Activated CD8-positive, alpha-beta memory T cell treated with anti-CD3 and anti-CD28 coated beads for 24 hours (primary cell): ENCODE results near the gene CCDC184.
"Not testable (repeated sequence)": the region's sequence is repeated elsewhere in the genome, so short reads cannot be mapped to it uniquely, and the experiment has no call there.

Experiments used
- DNase-seq: peaks from one replicate; pipeline ENCODE4 v3.0.0-alpha.2; 2020

Gene CCDC184

DNA sequence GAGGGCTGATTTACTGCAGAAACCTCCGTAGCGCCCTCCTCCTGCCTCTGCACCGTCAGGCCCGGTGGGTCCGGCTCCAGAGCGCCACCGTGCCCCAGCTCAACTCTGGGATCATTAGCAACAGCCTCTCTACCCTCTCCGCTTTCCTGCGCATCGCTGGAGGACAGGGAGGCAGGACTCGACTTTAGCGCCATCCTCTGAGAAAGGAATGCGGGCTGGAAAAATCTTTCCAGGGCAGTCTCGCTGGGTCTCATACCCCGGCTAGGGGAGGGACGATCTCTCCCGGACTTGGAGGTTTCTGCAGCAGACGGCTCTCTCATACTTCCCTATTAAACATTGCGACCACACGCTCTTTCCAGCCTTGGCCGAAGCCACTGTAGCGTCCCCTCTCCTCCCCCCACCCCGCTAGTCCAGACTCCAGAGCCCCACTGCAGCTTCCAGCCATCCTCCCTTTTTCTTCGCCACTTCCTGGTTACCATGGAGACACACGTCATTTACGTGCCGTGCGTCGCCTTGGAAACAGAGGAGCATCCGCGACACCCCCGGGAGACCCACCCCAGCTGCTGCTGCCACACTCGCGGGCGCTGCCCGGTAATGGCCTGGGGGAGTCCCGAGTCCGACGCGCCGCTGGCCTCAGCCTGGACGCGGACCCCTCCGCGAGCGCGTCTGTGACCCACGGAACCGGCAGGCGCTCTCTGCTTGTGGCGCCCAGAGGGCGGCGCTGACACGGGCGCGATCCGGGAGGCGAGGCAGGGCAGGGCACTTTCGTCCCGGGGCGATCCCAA is at the start of gene CCDC184:
CCDC184 (plus strand) TSS at position 554 of the 785 bp plus-strand sequence. CDS start 479 bp downstream, outside the sequence.
- DNase-seq, result peak; percentile 89

DNA sequence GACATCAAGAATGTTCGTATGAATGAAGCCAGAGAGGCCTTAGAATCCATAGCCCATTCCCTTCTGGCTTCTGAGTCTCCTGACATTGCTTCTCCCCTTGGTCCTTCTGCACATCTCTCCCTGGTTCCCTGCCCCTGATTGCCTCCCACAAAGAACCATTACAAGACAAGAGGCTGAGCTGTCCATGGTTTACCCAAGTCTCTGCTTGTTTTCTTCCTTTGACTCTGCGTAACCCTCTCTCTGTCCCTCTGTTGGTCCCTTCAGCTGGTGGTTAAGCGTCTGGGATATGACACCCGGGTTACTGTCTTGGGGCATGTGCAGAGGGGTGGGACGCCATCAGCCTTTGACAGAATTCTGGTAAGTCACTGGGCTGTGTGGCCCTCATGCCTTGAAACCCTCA is 48.4 kb upstream of the CCDC184 start:
- no peak for DNase-seq

DNA sequence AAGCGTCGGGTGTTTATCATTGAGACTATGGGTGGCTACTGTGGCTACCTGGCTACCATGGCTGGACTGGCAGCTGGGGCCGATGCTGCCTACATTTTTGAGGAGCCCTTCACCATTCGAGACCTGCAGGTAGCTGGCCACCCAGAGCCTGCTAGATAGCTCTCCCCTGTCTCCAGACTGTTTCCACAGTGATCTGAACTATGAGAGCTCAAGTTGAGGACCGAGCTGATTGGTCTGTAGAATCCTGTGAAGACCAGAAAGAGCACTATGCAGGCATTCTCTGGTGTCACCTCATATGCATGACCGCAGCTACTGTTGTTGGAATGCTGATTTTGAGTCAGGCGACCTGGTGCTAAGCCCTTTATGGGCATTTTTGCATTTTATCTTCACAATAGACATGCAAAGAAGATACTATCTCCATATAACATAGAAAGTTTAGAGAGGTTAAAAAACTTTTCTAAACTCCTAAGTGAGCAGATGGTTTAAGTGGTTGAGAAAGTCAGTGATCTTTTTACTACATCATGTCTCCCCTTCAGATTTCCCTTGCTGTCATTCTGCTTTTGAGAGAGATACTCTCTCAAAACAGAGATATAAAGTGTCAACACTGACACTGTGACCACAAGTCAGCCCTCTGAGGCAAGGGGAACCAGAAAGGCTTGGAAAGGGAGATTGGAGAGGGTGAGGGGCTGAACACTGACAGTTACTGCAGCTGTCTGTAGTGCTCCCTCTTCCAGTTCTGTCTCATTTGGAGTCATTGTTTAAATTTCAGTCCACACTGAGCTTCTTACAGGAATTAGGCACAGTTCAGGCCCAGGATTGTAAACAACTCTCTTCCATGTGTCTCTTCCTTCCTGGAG is 40.4 kb upstream of the CCDC184 start:
- no peak for DNase-seq

DNA sequence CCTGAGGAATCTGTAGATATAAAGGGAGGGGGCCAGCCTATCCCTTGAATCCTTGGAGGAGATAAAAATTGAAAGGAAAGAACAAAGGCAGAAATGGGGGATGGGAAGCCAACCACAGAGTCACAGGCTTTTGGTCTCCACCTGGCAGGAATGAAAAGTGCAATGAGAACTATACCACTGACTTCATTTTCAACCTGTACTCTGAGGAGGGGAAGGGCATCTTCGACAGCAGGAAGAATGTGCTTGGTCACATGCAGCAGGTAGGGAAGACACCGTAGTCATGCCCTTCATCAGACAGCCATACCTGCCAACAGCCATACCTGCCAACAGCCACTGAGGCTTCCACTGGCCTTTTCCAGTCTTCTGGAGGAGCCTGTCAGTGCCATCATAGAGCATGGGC is 39.5 kb upstream of the CCDC184 start:
- no peak for DNase-seq

DNA sequence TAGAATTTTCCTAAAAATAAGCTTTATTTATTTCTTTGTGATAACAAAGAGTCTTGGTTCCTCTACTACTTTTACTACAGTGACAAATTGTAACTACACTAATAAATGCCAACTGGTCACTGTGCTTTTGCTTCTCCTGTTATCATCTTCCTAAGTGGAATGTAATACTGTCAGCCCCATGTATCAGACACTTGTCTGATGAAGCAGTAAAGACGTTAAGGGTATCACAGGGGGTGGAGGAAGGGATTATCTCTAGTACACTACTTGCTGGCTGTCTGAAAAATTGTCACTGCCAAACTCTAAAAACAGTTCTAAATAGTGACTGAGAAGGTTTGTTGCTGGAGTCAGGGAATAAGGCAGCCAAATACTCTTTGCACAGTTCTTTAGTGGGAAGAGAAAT is 37.5 kb upstream of the CCDC184 start:
- DNase-seq, result no peak

DNA sequence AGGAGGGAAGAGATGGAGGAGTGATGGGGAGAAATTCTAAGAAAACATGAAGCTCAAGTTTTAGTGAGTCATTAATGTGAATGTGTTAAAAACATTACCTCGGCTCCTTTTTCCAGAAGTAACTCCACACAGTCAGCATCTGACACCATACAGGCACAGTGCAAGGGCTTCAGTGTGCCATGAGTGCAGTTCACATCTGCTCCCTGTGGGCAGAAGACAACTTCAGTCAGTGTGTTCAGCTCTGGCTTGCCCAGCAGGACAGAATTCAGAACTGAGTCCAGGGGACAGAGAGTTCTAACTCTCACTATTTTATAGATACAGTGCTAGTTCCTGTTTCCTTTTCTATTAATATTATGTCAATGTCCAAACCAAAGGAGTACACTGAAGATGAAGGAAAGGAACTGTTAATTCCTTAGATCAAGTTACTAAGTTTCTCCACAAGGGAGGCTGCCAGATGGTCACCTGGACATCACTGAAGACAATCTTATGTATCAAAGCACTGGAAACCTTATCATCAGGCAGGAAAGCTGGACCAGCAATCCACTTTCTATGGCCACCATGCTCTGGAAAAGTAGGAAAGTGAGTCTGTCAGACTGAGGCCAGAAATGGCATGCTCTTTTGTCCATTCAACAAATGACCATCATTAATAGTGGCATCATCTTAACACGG is 32.2 kb upstream of the CCDC184 start:
- no peak for DNase-seq

DNA sequence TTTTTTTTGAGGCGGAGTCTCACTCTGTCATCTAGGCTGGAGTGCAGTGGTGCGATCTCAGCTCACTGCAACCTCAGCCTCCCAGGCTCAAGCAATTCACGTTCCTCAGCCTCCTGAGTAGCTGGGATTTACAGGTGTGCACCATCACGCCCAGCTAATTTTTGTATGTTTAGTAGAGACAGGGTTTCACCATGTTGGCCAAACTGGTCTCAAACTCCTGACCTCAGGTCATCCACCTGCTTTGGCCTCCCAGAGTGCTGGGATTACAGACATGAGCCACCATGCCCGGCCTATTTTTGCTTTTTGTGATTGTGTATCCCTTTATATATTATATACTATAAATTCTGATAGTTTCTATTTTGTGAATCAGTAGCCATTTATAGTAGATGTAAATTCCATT is 27.7 kb upstream of the CCDC184 start:
- DNase-seq, result not testable (repeated sequence)

DNA sequence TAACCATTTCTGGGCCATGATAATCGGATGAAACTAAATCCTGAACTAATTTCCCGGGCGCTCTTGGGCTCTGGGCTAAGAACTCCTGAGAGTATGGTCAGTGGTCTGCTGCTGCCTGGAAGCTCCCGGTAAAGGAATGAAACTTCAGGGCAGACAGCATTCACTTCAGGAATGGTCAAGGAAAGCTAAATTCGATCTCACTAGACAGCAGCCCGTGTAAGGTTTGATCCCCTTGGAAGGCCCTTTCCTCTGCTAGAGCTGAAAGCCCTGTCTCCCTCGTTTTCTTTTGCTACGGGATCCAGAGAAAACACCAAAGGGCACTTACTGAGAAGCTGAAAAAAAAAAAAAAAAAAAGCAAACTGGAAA is 26.8 kb upstream of the CCDC184 start:
- DNase-seq, result no peak

DNA sequence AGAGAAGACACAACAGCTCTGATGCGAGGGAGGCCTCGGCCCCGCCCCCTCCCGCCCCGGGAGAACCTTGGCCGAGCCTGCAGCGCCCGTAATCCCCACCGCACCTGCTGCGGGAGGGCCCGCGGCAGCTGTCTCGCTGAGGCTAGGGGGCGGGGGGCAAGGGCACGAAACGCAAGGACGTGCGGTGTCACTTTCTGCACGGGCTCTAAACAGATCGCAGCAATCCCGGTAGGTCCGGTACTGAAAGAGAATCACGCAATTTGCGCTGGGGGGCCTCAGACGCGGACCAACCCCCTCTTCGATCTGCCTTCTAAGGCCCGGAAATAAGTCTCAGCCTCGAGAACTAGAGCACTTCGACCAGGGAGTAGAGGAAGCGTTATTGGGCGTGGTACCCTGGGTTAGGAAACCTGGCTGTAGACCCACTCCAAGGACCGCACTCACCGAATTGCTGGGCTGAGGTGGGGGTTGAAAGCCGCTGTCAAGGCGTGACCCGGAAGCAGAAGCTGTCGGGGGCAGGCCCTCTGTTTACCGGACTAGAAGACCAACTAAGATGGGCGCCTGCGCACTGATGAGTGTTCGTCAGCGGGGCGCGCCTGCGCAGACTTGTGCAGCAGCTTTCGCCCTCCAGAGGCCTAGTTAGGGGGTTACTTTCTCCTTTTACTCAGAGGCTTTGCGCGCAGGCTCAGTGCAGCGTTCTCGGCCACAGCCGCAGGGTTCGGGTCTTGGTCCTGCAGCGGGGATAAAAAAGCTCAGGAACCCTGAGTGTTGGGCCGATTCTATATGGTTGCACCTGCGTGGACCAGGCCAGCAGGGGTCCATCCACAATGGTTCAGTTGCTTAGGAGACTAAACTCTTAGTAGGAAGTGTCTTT is 26.2 kb upstream of the CCDC184 start, which contains the start of gene ASB8:
ASB8 (minus strand) TSS at position 498 of the 871 bp plus-strand sequence. CDS start 4,019 bp downstream, outside the sequence.
- peak; percentile 99 for DNase-seq

DNA sequence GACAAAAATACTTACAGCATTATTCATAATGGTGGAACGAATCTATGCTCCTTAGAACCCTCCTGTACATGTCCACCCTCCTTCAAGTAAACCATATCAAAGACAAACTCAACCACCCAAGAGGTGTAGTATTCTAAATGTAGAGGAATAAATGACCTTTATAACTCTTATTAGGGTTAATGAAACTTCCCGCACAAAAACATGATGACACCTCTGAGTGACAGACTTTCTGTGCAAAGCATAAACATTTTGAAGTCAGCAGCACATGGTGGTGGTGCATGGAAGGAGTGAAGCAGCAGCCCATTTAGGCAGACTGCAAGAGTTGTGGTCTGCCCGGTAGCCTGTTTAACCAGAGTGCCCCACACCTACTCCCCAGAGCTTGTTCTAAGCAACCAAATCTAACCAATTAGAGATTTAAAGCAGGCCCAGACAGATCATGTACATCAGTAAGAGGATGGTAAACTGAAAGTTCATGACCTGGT is 25.5 kb upstream of the CCDC184 start:
- peak; percentile 64 for DNase-seq

DNA sequence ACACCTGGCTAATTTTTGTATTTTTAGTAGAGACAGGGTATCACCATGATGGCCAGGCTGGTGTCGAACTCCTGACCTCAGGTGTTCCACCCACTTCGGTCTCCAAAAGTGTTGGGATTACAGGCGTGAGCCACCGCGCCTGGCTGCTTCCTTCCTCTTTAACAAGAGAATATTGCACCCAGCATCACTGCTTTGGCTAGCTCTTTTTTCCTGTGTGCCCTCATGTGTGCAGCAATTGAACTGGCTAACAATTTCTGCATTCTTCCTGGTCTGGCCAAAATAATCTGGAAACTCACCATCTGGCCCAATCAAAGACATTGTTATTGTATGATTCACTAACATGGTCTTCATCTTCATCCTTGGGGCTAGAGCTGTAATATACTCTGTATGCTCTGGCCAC is 23.4 kb upstream of the CCDC184 start:
- DNase-seq, result no peak

DNA sequence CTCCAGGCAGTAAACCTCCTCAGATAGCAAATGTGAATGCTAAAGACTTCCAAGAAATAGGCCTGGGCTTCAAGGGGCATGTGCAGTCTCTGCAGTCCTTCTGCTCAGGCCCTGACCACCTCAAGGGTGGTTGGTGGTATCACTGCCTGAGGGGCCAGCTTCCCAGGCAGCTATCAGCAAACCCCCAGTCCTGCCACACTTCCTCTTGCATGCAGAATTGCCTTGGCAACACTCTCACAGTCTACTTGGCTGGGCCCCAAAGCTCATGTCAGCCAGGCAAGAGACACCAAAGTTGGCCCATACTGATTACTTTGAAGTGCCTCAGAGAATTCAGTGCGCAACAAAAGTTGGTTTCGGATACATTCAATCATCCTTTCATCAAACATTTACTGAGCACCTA is 22.6 kb upstream of the CCDC184 start:
- DNase-seq, result no peak

DNA sequence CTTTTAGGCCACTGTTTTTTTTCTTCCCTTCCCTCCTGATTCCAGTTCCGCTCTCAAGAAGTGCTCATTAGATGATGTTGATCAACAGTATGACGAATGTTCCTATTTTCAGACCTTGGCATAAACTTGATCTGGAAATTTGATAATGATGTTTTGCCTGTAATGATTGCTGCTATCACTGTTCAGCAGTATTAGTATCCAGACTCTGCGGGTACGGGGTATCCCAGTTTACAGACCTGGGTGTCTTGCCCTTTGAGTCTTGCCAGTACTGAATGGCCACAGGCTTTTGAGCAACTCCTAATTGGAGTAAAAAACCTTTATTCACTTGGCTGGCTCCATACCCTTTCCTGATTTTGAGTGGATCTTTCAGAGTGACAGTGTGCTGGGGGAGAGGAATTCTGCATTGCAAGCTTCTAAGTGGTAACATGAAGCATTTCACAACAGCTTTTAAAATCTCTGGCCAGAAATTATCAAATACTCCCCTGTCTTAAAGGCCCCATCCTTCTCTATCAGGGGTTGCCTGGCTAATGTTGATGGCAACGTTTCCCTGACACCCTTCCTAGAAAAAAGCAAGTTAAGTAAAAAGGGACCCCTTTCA is 20.2 kb upstream of the CCDC184 start:
- DNase-seq, result no peak

DNA sequence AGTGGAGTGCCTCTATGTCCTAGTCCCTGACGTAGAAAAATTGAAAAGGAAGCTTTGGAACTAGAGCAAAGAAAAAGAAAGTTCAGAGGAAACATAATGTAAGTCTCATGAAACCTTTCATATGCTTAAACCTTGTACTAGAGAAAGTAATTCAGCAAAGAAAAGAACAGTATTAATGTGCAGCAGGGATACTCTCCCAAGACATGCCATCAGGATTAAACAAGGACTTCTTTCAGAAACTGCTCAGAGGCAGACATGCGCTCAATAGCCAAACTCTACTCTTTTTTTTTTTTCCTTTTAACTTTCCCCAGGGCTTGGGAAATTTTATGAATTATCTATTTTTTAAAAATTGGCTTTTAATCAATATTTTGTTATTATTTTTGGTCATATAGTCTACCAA is 19.0 kb upstream of the CCDC184 start:
- no peak for DNase-seq

DNA sequence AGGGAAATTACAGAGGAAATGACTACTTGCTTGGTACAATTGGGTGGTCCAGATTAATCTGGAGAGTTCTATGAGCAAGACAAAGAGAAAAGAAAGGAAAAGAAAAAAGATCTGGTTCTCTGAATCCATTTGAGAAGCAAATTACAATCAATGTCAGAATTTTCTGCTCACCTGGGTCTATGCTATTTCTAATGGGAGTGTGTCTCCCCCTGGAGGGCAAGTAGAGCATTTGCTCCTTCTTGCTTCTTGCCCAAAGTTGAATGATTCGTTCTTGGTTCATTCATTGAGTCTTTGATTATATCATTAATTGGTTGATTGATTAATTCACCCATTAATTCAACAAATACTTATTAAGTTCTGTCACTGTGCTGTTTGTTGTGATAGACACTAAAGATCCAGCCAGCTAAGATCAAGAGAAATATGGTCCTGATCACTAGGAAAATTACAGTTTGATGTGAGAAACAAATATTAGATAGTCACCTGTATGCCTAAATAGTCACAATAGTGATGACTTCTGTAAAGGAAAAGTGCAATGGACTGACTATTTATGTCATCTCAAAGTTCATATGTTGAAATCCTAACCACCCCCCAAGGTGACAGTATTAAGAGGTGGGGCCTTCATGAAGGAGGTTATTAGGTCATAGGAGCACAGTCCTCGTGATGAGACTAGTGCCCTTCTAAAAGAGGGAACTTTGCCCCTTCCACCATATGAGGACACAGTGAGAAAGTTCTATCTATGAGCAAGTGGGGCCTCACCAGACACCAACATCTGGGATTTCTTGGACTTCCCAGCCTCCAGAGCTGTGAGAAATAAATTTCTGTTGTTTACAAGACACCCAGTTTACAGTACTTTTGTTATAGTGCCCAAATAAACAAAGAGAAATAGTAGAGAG is 18.1 kb upstream of the CCDC184 start:
- peak; percentile 54 for DNase-seq

DNA sequence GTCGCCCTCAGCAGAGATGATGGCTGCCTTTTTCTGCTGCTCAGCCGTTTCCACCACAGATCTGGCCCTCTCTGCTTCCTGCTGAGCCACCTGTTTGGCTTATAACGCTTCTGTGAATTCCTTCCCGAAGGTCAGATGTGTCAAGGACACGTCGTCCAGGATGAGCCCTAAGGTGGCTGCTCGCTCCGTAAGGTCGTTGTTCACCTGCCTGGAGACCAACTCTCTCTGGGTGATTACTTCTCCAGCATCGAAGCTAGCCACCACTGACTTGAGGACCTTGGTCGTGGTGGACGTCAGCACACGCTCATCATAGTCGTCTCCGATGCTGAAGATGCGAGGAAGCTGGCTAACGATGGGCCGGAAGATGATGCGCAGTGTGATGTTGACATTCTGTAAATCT is 14.4 kb upstream of the CCDC184 start:
- DNase-seq, result no peak

DNA sequence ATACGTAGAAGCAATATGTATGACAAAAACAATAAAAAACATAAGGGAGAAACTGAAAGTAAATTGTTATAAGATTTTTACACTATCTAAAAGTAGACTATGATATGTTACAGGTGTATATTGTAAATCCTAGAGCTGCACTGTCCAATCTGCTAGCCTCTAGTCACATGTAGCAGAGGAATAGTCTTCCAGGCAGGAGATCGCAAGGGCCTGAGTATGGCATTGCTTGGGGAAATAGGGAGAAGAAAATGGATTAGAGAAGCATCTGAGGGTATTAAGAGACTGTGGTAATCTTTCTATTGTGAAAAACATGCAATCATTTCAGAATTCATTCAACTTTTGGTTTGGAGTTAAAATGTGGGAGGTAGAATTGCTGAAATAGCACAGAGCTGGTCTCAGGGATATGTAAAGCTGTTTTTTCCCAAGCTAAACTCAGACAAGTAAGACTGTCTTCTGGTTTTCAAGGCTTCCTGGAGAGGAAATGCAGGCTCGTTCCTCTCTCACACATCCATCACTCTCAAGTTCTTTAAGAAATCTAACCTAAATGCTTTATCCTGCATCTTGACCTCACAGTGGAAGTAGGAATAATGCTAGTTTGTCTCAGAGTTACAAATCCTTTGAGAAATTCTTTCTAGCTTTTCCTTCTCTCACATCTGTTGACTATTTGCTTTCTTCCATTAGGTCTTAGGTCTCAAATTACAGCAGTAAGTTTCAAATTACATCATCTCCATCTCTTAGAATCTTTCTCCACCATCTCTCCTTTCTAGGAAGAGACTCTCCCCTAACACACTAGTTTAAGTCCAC is 7.6 kb upstream of the CCDC184 start:
- no peak for DNase-seq

DNA sequence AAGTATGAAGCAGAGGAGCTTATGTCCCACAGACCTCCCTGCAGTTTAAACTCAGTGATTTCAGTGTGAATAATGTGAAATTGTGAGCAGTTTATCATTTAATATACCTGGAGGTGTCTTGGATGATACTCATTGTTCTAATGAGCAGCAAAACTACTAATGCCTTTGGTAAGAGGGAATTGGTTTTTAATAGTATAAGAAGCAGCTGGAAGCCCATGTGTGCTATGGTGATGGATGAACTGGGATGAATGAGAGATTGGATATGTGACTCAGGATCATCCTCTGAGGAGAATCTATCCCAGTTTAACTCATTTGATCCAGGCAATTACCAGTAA is 7.1 kb upstream of the CCDC184 start:
- DNase-seq, result no peak

DNA sequence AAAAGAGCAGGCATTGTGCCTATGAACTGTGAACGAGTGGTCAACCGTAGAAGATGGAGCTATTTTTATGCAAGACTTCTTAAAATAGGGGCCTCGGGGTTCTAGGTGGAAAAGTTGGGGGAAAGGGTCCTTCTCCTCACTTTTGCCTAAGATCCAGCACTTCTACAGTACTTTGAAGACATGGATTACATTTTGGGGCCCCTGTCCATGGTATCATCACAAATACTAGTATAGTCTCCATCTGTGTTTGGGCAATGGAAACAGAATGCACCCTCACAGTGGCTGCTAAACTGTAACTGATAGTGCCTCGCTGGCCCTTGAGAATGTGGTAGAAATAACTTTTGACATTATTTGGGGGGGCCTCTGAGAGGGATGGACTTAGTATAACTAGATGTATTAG is 5.5 kb upstream of the CCDC184 start:
- no peak for DNase-seq

DNA sequence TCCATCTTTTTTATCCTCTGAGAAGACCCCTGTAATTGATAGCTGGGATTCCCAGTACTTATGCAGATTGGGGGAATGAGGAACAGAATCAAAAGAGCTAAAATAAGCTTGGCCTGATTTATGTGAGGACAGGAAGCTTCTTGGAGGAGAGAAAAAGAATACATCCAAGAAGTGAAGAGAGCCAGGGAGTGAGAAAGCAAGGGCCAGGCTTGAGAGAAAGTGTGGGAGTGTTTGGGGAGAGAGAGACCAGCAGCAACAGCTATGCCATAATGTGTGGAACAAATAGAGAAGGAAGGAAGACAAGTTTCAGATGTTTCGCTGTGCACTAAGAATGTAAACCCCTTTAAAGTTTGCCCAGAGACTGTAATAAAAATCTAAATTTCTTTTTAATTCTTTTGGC is 4.0 kb upstream of the CCDC184 start:
- DNase-seq, result no peak
